Natural killer cell treated with Interleukin-12 subunit alpha and Interleukin-12 subunit beta and Interleukin-15 and Interleukin-18, amount 100 ng/mL, for 72 hours (primary cell): ENCODE data around the gene PAFAH1B2. TPM values are rescaled to one million over a fixed set of nuclear protein-coding genes. Genes with fewer than 3 reads are reported as not detected.
A peak's percentile ranks its signal among the peaks of the same experiment; 100 is the strongest.

Experiments
- ATAC-seq, 2 donors: fragments of 150-1000 bp; cut with Tn5 transposase in 1 of 2; sonication (Bioruptor Pico), chemical (Tn5 transposase) in 1 of 2; 2 replicates each; pipeline ENCODE4 v1.10.0; 2021
- DNase-seq: peaks from one replicate; pipeline ENCODE4 v3.0.0; 2022; ENCODE audit warnings: low spot score
- H3K27ac Mint-ChIP-seq, 2 donors: 1 replicate in 1 of 2; 2 replicates in 1 of 2; pipeline ENCODE4 v1.8.0; 2022; ENCODE audit warnings: mixed read lengths in 2 of 2, mild to moderate bottlenecking in 1 of 2, moderate library complexity in 1 of 2
- H3K27me3 Mint-ChIP-seq, 2 donors: 1 replicate in 1 of 2; 2 replicates in 1 of 2; pipeline ENCODE4 v1.8.0; 2022; ENCODE audit warnings: mixed read lengths in 2 of 2
- H3K36me3 Mint-ChIP-seq: one replicate; pipeline ENCODE4 v1.8.0; 2022; ENCODE audit warnings: mixed read lengths
- H3K4me1 Mint-ChIP-seq, 2 donors: 1 replicate in 1 of 2; 2 replicates in 1 of 2; pipeline ENCODE4 v1.8.0; 2022; ENCODE audit warnings: low read depth in 2 of 2, mixed read lengths in 2 of 2, mild to moderate bottlenecking in 1 of 2
- H3K4me3 Mint-ChIP-seq: one replicate; pipeline ENCODE4 v1.8.0; 2022; ENCODE audit warnings: mixed read lengths
- H3K9me3 Mint-ChIP-seq: 2 replicates; pipeline ENCODE4 v1.8.0; 2022; ENCODE audit warnings: mixed read lengths
- total RNA-seq, 2 donors: library from RNA; stranded (reverse); gene quantifications; one replicate each; pipeline ENCODE4 v1.2.3, GENCODE V29; 2022

Gene PAFAH1B2
- total RNA-seq, 2 donors from 2014 or later: 60.6 to 76.7 TPM

GRCh38 chr11:117223741-117224689 is 79.9 kb downstream of the PAFAH1B2 start:
- Mint-ChIP-seq H3K4me3 (no peak overlapping the region), H3K36me3 (peaks cover 14% of the 10 kb centered on the region), H3K27me3 (no peaks in the 10 kb centered on the region), H3K9me3 (no peaks in the 10 kb centered on the region), H3K27ac (peak overlapping the region in 1 of 2 donors; percentile 70), H3K4me1 (peaks cover 19 to 26% of the 10 kb centered on the region in 2 donors)
- DNase-seq (peak; percentile 49), ATAC-seq (no peak)

GRCh38 chr11:117225553-117226170 is 81.6 kb downstream of the PAFAH1B2 start:
- Mint-ChIP-seq H3K36me3 (peaks cover 21% of the 10 kb centered on the region), H3K27me3 (no peaks in the 10 kb centered on the region), H3K4me3 (no peak overlapping the region), H3K9me3 (no peaks in the 10 kb centered on the region), H3K27ac (peak overlapping the region in 1 of 2 donors; percentile 70), H3K4me1 (peaks cover 28 to 32% of the 10 kb centered on the region in 2 donors)
- DNase-seq (peak; percentile 34), ATAC-seq (no peak)

Other genes starting within 250 kb of the PAFAH1B2 start
- gene SIK3, start 45.9 kb upstream of the PAFAH1B2 start, total RNA-seq: 100 to 1,000 TPM in 1 of 2 donors, 10 to 100 TPM in 1; 88.7 to 111 TPM
- gene SIDT2, start 34.5 kb downstream of the PAFAH1B2 start, total RNA-seq: 10 to 100 TPM; 23.1 to 30.3 TPM
- gene TAGLN, start 55.1 kb downstream of the PAFAH1B2 start, total RNA-seq: 1 to 10 TPM; 4.8 to 7.4 TPM
- gene PCSK7, start 87.8 kb downstream of the PAFAH1B2 start, total RNA-seq: 100 to 1,000 TPM; 140 to 206 TPM
- 10 to 100 TPM; 18.9 to 21.6 TPM for gene RNF214, start 88.4 kb downstream of the PAFAH1B2 start, total RNA-seq
- 1 to 10 TPM; 4.2 to 6.9 TPM for gene BACE1-AS, start 147.1 kb downstream of the PAFAH1B2 start, total RNA-seq
- under 1 TPM; 0.21 to 0.89 TPM for gene BACE1, start 172.0 kb downstream of the PAFAH1B2 start, total RNA-seq
- gene CEP164, start 183.6 kb downstream of the PAFAH1B2 start, total RNA-seq: 10 to 100 TPM; 30.1 to 60.8 TPM